ENCODE measurements around the gene IFNL1. TPM values are rescaled to one million over a fixed set of nuclear protein-coding genes. Genes with fewer than 3 reads are reported as not detected.

Gene IFNL1
- total and polyA plus RNA-seq, 9 of the 15 experiments (the other 6 are each of a cell fraction or from before 2014, with no cell fraction given) = not detected

- TF ChIP-seq ZNF79 (CRISPR knock-in tag; IDR thresholded peaks at IDR 0.05; ENCODE audit: low read depth) (no peak), MAFF (IDR thresholded peaks at IDR 0.05; ENCODE audit: low read length) (no peak), U2AF1 (optimal IDR thresholded peaks at IDR 0.05; ENCODE audit: low read depth, low read length) (no peak), TCFL5 (CRISPR knock-in tag; conservative IDR thresholded peaks at IDR 0.05) (no peak), SAP30 (IDR thresholded peaks at IDR 0.05; ENCODE audit: borderline replicate concordance, insufficient read depth, low read depth, low read length, poor library complexity, severe bottlenecking) (no peak), SIN3A (IDR thresholded peaks at IDR 0.05; ENCODE audit: borderline replicate concordance in 2 of 2, control insufficient read depth in 1 of 2, low read depth in 2 of 2, low read length in 2 of 2) (no peak), PML (IDR thresholded peaks at IDR 0.05; ENCODE audit: low read length) (no peak), HDAC8 (tag; IDR thresholded peaks at IDR 0.05) (no peak), ZBTB43 (CRISPR knock-in tag; IDR thresholded peaks at IDR 0.05) (0 out of 2 replicates have a peak, but pooled peaks have one; percentile 62), KLF10 (CRISPR knock-in tag; IDR thresholded peaks at IDR 0.05) (no peak), ZNF830 (CRISPR knock-in tag; IDR thresholded peaks at IDR 0.05) (no peak), CAMTA2 (CRISPR knock-in tag; conservative IDR thresholded peaks at IDR 0.05) (no peak), XRCC5 (IDR thresholded peaks at IDR 0.05; ENCODE audit: low read depth, low read length) (no peak), TEAD2 (tag; IDR thresholded peaks at IDR 0.05) (no peak), BRD4 (IDR thresholded peaks at IDR 0.05) (no peak), CREB1 (IDR thresholded peaks at IDR 0.05) (no peak), CREB1 (CRISPR knock-in tag; IDR thresholded peaks at IDR 0.05) (no peak), RBFOX2 (IDR thresholded peaks at IDR 0.05; ENCODE audit: low read depth, low read length) (no peak), TFAP4 (CRISPR knock-in tag; IDR thresholded peaks at IDR 0.05; ENCODE audit: borderline replicate concordance) (no peak), MAFG (tag; conservative IDR thresholded peaks at IDR 0.05) (no peak), E2F3 (CRISPR knock-in tag; IDR thresholded peaks at IDR 0.05) (no peak), MCM5 (IDR thresholded peaks at IDR 0.05; ENCODE audit: low read depth) (no peak), THRAP3 (IDR thresholded peaks at IDR 0.05; ENCODE audit: borderline replicate concordance) (no peak), ZBTB1 (CRISPR knock-in tag; IDR thresholded peaks at IDR 0.05; ENCODE audit: borderline replicate concordance, low read depth) (0 out of 2 replicates have a peak, but pooled peaks have one; percentile 4), PHF21A (IDR thresholded peaks at IDR 0.05; ENCODE audit: borderline replicate concordance, low read depth) (no peak), PTBP1 (IDR thresholded peaks at IDR 0.05; ENCODE audit: low read depth, low read length) (0 out of 2 replicates have a peak, but pooled peaks have one; percentile 41)
- TF ChIP-seq, protein P1, sequence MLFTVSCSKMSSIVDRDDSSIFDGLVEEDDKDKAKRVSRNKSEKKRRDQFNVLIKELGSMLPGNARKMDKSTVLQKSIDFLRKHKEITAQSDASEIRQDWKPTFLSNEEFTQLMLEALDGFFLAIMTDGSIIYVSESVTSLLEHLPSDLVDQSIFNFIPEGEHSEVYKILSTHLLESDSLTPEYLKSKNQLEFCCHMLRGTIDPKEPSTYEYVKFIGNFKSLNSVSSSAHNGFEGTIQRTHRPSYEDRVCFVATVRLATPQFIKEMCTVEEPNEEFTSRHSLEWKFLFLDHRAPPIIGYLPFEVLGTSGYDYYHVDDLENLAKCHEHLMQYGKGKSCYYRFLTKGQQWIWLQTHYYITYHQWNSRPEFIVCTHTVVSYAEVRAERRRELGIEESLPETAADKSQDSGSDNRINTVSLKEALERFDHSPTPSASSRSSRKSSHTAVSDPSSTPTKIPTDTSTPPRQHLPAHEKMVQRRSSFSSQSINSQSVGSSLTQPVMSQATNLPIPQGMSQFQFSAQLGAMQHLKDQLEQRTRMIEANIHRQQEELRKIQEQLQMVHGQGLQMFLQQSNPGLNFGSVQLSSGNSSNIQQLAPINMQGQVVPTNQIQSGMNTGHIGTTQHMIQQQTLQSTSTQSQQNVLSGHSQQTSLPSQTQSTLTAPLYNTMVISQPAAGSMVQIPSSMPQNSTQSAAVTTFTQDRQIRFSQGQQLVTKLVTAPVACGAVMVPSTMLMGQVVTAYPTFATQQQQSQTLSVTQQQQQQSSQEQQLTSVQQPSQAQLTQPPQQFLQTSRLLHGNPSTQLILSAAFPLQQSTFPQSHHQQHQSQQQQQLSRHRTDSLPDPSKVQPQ (CRISPR knock-in tag; IDR thresholded peaks at IDR 0.05; ENCODE audit: borderline replicate concordance) = no peak
Observed at GRCh38 chr19:39341129-39341718, 45.0 kb downstream of the IFNL1 start (continued).
